Endothelial cell of umbilical vein (primary cell): ENCODE results near the gene DIP2C. TPM values are rescaled to one million over a fixed set of nuclear protein-coding genes. Genes with fewer than 3 reads are reported as not detected.

ENCODE experiments used
- BruUV-seq: library from RNA; stranded (reverse); fragments of 400-500 nt; replicated peaks from 2 replicates; lab custom pipeline; 2021; lab: Mats Ljungman, UMichigan
- CTCF ChIA-PET: fragments of 300-600, 350-600 bp; sonication (Branson Sonifier 250); formaldehyde crosslinking; loops from one replicate; lab custom pipeline; 2021; ENCODE audit warnings: antibody characterized with exemption, inconsistent platforms; lab: Charles Lee
- POLR2A ChIA-PET: fragments of 300-600, 350-600 bp; sonication (Branson Sonifier 250); formaldehyde crosslinking; loops from one replicate; lab custom pipeline; 2021; ENCODE audit warnings: antibody characterized with exemption, inconsistent platforms; lab: Charles Lee
- DNase-seq: peaks from one replicate; pipeline ENCODE4 v3.0.0-alpha.2; 2011; ENCODE audit warnings: low read depth, low spot score
- FAIRE-seq: peaks from 2 replicates; lab custom pipeline; 2011; peaks lifted over from hg19 to GRCh38; lab: Jason Lieb, UNC
- H2AFZ ChIP-seq: 2 replicates; pipeline ENCODE4 v1.6.0; 2012; ENCODE audit warnings: low read depth, low read length, control low read depth, inconsistent platforms
- H3K27ac ChIP-seq: 2 replicates; pipeline ENCODE4 v1.5.1; 2011; ENCODE audit warnings: low read depth, mild to moderate bottlenecking, control low read depth, low read length, moderate library complexity; ENCODE audit not compliant: insufficient read depth
- H3K27me3 ChIP-seq, 2 experiments: 2 replicates each; pipeline versions ENCODE4 v1.6.0 to v1.6.1; 2011; ENCODE audit warnings: low read length in 2 of 2, mixed read lengths in 1 of 2; ENCODE audit not compliant: control insufficient read depth in 2 of 2, insufficient read depth in 2 of 2
- H3K36me3 ChIP-seq, 2 experiments: 2 replicates in 1 of 2; 3 replicates in 1 of 2; pipeline ENCODE4 v1.5.1; 2011; ENCODE audit warnings: low read length in 2 of 2, mild to moderate bottlenecking in 1 of 2, moderate library complexity in 1 of 2; ENCODE audit not compliant: control insufficient read depth in 2 of 2, insufficient read depth in 2 of 2; ENCODE audit errors: extremely low read depth in 1 of 2
- H3K4me1 ChIP-seq: 3 replicates; pipeline ENCODE4 v1.5.1; 2011; ENCODE audit warnings: mild to moderate bottlenecking, low read length; ENCODE audit not compliant: control insufficient read depth, insufficient read depth; ENCODE audit errors: extremely low read depth
- H3K4me2 ChIP-seq: 2 replicates; pipeline ENCODE4 v1.6.1; 2011; ENCODE audit warnings: low read length, control low read depth, mixed read lengths; ENCODE audit not compliant: insufficient read depth
- H3K4me3 ChIP-seq, 3 experiments: fragments of 200-600 bp in 1 of 3; sonication (generic), shearing (Covaris generic) in 1 of 3; replicated peaks in 1 of 3; 2 replicates each; pipeline ENCODE4 v1.5.1; 2011 to 2016; ENCODE audit warnings: control low read depth in 3 of 3, low read length in 3 of 3, mild to moderate bottlenecking in 2 of 3, inconsistent platforms in 1 of 3, low read depth in 1 of 3, moderate library complexity in 1 of 3; ENCODE audit not compliant: insufficient read depth in 1 of 3
- H3K79me2 ChIP-seq: 2 replicates; pipeline ENCODE4 v1.6.0; 2012; ENCODE audit warnings: low read length, inconsistent platforms; ENCODE audit not compliant: control insufficient read depth, insufficient read depth
- H3K9ac ChIP-seq: replicated peaks from 2 replicates; pipeline ENCODE3; 2011; ENCODE audit warnings: low read length, control low read depth; ENCODE audit not compliant: insufficient read depth; ENCODE audit errors: extremely low read depth
- H3K9me1 ChIP-seq: replicated peaks from 3 replicates; pipeline ENCODE4 v1.6.0; 2011; ENCODE audit warnings: mild to moderate bottlenecking, low read length; ENCODE audit not compliant: control insufficient read depth, insufficient read depth; ENCODE audit errors: extremely low read depth
- H3K9me3 ChIP-seq: replicated peaks from 2 replicates; pipeline ENCODE4 v1.5.1; 2012; ENCODE audit warnings: low read length, inconsistent platforms; ENCODE audit not compliant: control insufficient read depth, insufficient read depth
- H4K20me1 ChIP-seq: replicated peaks from 2 replicates; pipeline ENCODE3; 2011; ENCODE audit warnings: mild to moderate bottlenecking, low read length; ENCODE audit not compliant: control insufficient read depth, insufficient read depth; ENCODE audit errors: extremely low read depth
- CTCF ChIP-seq, 2 donors: IDR thresholded peaks; 1 replicate in 1 of 2; 2 replicates in 1 of 2; pipeline ENCODE4 v1.5.1; 2011; ENCODE audit warnings: low read length in 2 of 2, mild to moderate bottlenecking in 2 of 2, moderate library complexity in 2 of 2, control low read depth in 1 of 2, inconsistent platforms in 1 of 2, low read depth in 1 of 2; ENCODE audit not compliant: insufficient read depth in 1 of 2; ENCODE audit errors: extremely low read depth in 1 of 2
- EZH2 ChIP-seq: IDR thresholded peaks from 2 replicates; pipeline ENCODE4 v1.6.1; 2012; ENCODE audit warnings: borderline replicate concordance, low read depth, mild to moderate bottlenecking, moderate library complexity, low read length, inconsistent platforms; ENCODE audit not compliant: severe bottlenecking
- FOS ChIP-seq: IDR thresholded peaks from 2 replicates; pipeline ENCODE4 v1.6.1; 2011; ENCODE audit warnings: mild to moderate bottlenecking, low read length, moderate library complexity, borderline replicate concordance; ENCODE audit not compliant: insufficient read depth
- GATA2 ChIP-seq: IDR thresholded peaks from 2 replicates; pipeline ENCODE4 v1.7.0; 2011; ENCODE audit warnings: low read depth, mild to moderate bottlenecking, moderate library complexity, mixed read lengths, low read length; ENCODE audit not compliant: insufficient read length, insufficient read depth
- JUN ChIP-seq: IDR thresholded peaks from 2 replicates; pipeline ENCODE4 v1.6.1; 2011; ENCODE audit warnings: borderline replicate concordance, low read depth; ENCODE audit not compliant: insufficient read length, insufficient read depth
- MAX ChIP-seq: IDR thresholded peaks from 2 replicates; pipeline ENCODE4 v1.6.1; 2011; ENCODE audit not compliant: insufficient read depth, insufficient read length
- MYC ChIP-seq: IDR thresholded peaks from one replicate; pipeline ENCODE4 v1.6.1; 2011; ENCODE audit warnings: mild to moderate bottlenecking, low read depth, low read length
- POLR2A ChIP-seq: IDR thresholded peaks from 2 replicates; pipeline ENCODE4 v1.6.1; 2012; ENCODE audit warnings: low read depth, mild to moderate bottlenecking, control low read depth, low read length
- POLR2AphosphoS5 ChIP-seq: IDR thresholded peaks from 2 replicates; pipeline ENCODE4 v1.6.1; 2012; ENCODE audit warnings: low read depth, mild to moderate bottlenecking, control low read depth, low read length, moderate library complexity; ENCODE audit not compliant: insufficient read depth
- dilution Hi-C: fragments of 300-500 bp; cut with MboI; formaldehyde crosslinking; loops from one replicate; pipeline ENCODE4 v1.15.0; 2019; ENCODE audit warnings: low sequenced_read_pairs; ENCODE audit not compliant: extremely low pct_ligation_motif_present
- intact Hi-C: fragments of 100-400 bp; cut with micrococcal nuclease; formaldehyde crosslinking; loops from one replicate; pipeline ENCODE4 v1.10.0; 2022
- polyA plus RNA-seq, 4 experiments: library from polyadenylated mRNA; depleted of rRNA in 3 of 4; stranded (reverse) in 3 of 4; unstranded in 1 of 4; fragments of >200 nt; gene quantifications; 2 replicates each; pipeline versions ENCODE4 v1.2.1 to v1.2.3, GENCODE V29; 2011 to 2012; ENCODE audit warnings: missing spikeins in 1 of 4
- total RNA-seq: library from RNA; stranded (reverse); gene quantifications from 2 replicates; pipeline ENCODE4 v1.2.3, GENCODE V29; 2021

The DIP2C gene
- total and polyA plus RNA-seq, 2 donors (not counting 3 experiments of a cell fraction or from before 2014, with no cell fraction given): 3.6 to 10.7 TPM

GRCh38 chr10:595473-595872 is 94.0 kb downstream of the DIP2C start:
- intact Hi-C loops: no loop called here
- Histone ChIP-seq H3K4me2 (no peak overlapping the region), H3K9me1 (no peaks in the 10 kb centered on the region), H4K20me1 (no peaks in the 10 kb centered on the region), H3K27me3 (no peaks in the 10 kb centered on the region), H2AFZ (no peak overlapping the region), H3K36me3 (no peaks in the 10 kb centered on the region), H3K9ac (no peak overlapping the region), H3K27ac (no peak overlapping the region), H3K4me1 (no peaks in the 10 kb centered on the region), H3K9me3 (no peaks in the 10 kb centered on the region), H3K79me2 (no peaks in the 10 kb centered on the region), H3K4me3 (no peak overlapping the region)
- POLR2A ChIA-PET: no interaction called here
- DNase-seq (no peak), FAIRE-seq (no peak)
- dilution Hi-C loops: no loop called here
- no TSS peak for BruUV-seq
- TF ChIP-seq CTCF (IDR thresholded peaks at IDR 0.05; ENCODE audit: extremely low read depth in 1 of 2, insufficient read depth in 1 of 2, low read depth in 1 of 2, low read length in 2 of 2) (no peak), JUN (no peak), FOS (no peak), MAX (no peak), POLR2A (no peak), POLR2AphosphoS5 (no peak), MYC (no peak), EZH2 (no peak), GATA2 (no peak)
- CTCF ChIA-PET: no interaction called here
